Neuronal stem cell (in vitro differentiated cells): ENCODE measurements around the gene OR51V1.

Source experiments
- DNase-seq: peaks from one replicate; pipeline ENCODE4 v3.0.0-alpha.2; 2013; ENCODE audit warnings: low spot score
- H2AFZ ChIP-seq: one replicate; pipeline ENCODE4 v1.6.1; 2013; ENCODE audit warnings: mild to moderate bottlenecking, low read length, inconsistent platforms
- H2AK5ac ChIP-seq: 2 replicates; pipeline ENCODE4 v1.6.1; 2013; ENCODE audit warnings: low read depth, mild to moderate bottlenecking, inconsistent platforms, low read length, moderate library complexity, mixed read lengths
- H2BK120ac ChIP-seq: 2 replicates; pipeline ENCODE4 v1.6.1; 2013; ENCODE audit warnings: low read depth, mild to moderate bottlenecking, inconsistent platforms, low read length, moderate library complexity, mixed read lengths
- H2BK12ac ChIP-seq: one replicate; pipeline ENCODE4 v1.6.1; 2013; ENCODE audit warnings: low read length, inconsistent platforms
- H2BK15ac ChIP-seq: 2 replicates; pipeline ENCODE4 v1.6.1; 2013; ENCODE audit warnings: mild to moderate bottlenecking, low read length, inconsistent platforms, mixed read lengths
- H2BK5ac ChIP-seq: one replicate; pipeline ENCODE4 v1.6.1; 2013; ENCODE audit warnings: inconsistent platforms, mild to moderate bottlenecking, low read length, moderate library complexity
- H3K14ac ChIP-seq: one replicate; pipeline ENCODE4 v1.6.1; 2013; ENCODE audit warnings: low read length, inconsistent platforms
- H3K18ac ChIP-seq: 2 replicates; pipeline ENCODE4 v1.6.1; 2013; ENCODE audit warnings: low read length, inconsistent platforms
- H3K23ac ChIP-seq: 2 replicates; pipeline ENCODE4 v1.6.1; 2013; ENCODE audit warnings: low read depth, mild to moderate bottlenecking, mixed read lengths, low read length, inconsistent platforms; ENCODE audit not compliant: poor library complexity
- H3K27ac ChIP-seq: replicated peaks from 3 replicates; pipeline ENCODE4 v1.5.1; 2013; ENCODE audit warnings: low read length, inconsistent platforms
- H3K27me3 ChIP-seq, 3 experiments: 2 replicates each; pipeline ENCODE4 v1.6.1; 2013; ENCODE audit warnings: low read length in 3 of 3, mild to moderate bottlenecking in 2 of 3, inconsistent platforms in 1 of 3, low read depth in 1 of 3, mixed read lengths in 1 of 3, moderate library complexity in 1 of 3; ENCODE audit not compliant: control insufficient read depth in 3 of 3, insufficient read depth in 3 of 3
- H3K36me3 ChIP-seq, 2 donors: replicated peaks in 1 of 2; 2 replicates each; pipeline ENCODE4 v1.6.1; 2013; ENCODE audit warnings: low read length in 2 of 2; ENCODE audit not compliant: control insufficient read depth in 2 of 2, insufficient read depth in 2 of 2
- H3K4ac ChIP-seq: 2 replicates; pipeline ENCODE4 v1.6.1; 2013; ENCODE audit warnings: inconsistent platforms, mild to moderate bottlenecking, low read length, moderate library complexity
- H3K4me1 ChIP-seq, 2 donors: 1 replicate in 1 of 2; 2 replicates in 1 of 2; pipeline ENCODE4 v1.6.1; 2013; ENCODE audit warnings: low read length in 2 of 2, low read depth in 1 of 2; ENCODE audit not compliant: control insufficient read depth in 2 of 2, insufficient read depth in 1 of 2
- H3K4me2 ChIP-seq: one replicate; pipeline ENCODE4 v1.6.1; 2013; ENCODE audit warnings: mild to moderate bottlenecking, low read length, inconsistent platforms; ENCODE audit not compliant: insufficient read depth, poor library complexity, severe bottlenecking
- H3K4me3 ChIP-seq, 2 donors: 2 replicates each; pipeline ENCODE4 v1.5.1; 2013; ENCODE audit warnings: low read length in 2 of 2, mild to moderate bottlenecking in 2 of 2, inconsistent platforms in 1 of 2, moderate library complexity in 1 of 2
- H3K79me1 ChIP-seq: one replicate; pipeline ENCODE4 v1.6.1; 2013; ENCODE audit warnings: low read depth, mild to moderate bottlenecking, inconsistent platforms, low read length, moderate library complexity
- H3K9ac ChIP-seq: one replicate; pipeline ENCODE4 v1.6.1; 2013; ENCODE audit warnings: mild to moderate bottlenecking, low read depth, low read length, inconsistent platforms; ENCODE audit not compliant: poor library complexity
- H3K9me3 ChIP-seq, 2 donors: replicated peaks in 1 of 2; 2 replicates each; pipeline versions ENCODE3 to v1.6.1; 2013; ENCODE audit warnings: low read length in 2 of 2, mild to moderate bottlenecking in 2 of 2, inconsistent platforms in 1 of 2, low read depth in 1 of 2, mixed read lengths in 1 of 2, moderate library complexity in 1 of 2; ENCODE audit not compliant: control insufficient read depth in 2 of 2, insufficient read depth in 1 of 2
- H4K8ac ChIP-seq: one replicate; pipeline ENCODE4 v1.6.1; 2013; ENCODE audit warnings: low read depth, mild to moderate bottlenecking, inconsistent platforms, low read length, moderate library complexity
- H4K91ac ChIP-seq: one replicate; pipeline ENCODE4 v1.6.1; 2013; ENCODE audit warnings: low read length, low read depth, mild to moderate bottlenecking, inconsistent platforms; ENCODE audit not compliant: poor library complexity
- WGBS, 2 donors: extraction: QIAGEN DNeasy Blood & Tissue Kit; methylation state at CpG; one replicate each; pipeline ENCODE4 v1.1.7; 2013; ENCODE audit warnings: missing lambda C conversion rate in 2 of 2, mixed read lengths in 1 of 2; ENCODE audit not compliant: insufficient read length in 2 of 2, insufficient replicate concordance in 1 of 2; ENCODE audit errors: extremely low coverage in 2 of 2; 5-methylcytosine and 5-hydroxymethylcytosine counted together

Gene OR51V1

GRCh38 chr11:5196731-5197130 is 3.8 kb downstream of the OR51V1 start:
- H3K4me3 ChIP-seq: no peak overlapping the region
- H2BK12ac ChIP-seq: no peak overlapping the region
- peaks cover 0 to 1% of the 10 kb centered on the region in 2 donors for H3K9me3 ChIP-seq
- DNase-seq: no peak
- no peak overlapping the region for H2AFZ ChIP-seq
- no peak overlapping the region for H3K27ac ChIP-seq
- H3K36me3 ChIP-seq: no peaks in the 10 kb centered on the region
- H4K91ac ChIP-seq: no peak overlapping the region
- no peak overlapping the region for H2BK15ac ChIP-seq
- no peak overlapping the region for H3K9ac ChIP-seq
- H3K4ac ChIP-seq: no peak overlapping the region
- H3K4me2 ChIP-seq: no peak overlapping the region
- no CpG with 5 or more reads among the region's 3 CpGs for WGBS, 2 donors
- H3K4me1 ChIP-seq: no peaks in the 10 kb centered on the region
- H2AK5ac ChIP-seq: no peak overlapping the region
- H3K79me1 ChIP-seq: no peaks in the 10 kb centered on the region
- H3K23ac ChIP-seq: no peak overlapping the region
- H3K18ac ChIP-seq: no peak overlapping the region
- H2BK120ac ChIP-seq: no peak overlapping the region
- H3K14ac ChIP-seq: no peak overlapping the region
- H4K8ac ChIP-seq: no peak overlapping the region
- H2BK5ac ChIP-seq: no peak overlapping the region
- H3K27me3 ChIP-seq: no peaks in the 10 kb centered on the region

DNA sequence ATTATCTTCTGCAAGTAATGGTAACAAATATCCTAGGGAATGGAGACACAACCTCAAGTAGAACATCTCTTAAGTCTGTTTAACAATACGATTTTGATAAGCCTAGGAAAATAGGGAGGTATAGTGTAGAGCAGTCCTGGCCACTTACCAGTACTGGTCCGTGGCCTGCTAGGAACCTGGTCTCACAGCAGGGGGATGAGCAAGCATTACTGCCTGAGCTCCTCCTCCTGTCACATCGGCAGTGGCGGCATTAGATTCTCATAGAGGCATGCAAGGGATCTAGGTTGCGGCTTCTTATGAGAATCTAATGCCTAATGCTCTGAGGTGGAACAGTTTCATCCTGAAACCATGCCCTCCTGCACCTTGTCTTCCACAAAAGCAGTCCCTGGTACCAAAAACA is 4.4 kb downstream of the OR51V1 start:
- no peak overlapping the region for H2BK120ac ChIP-seq
- no peak overlapping the region for H3K9ac ChIP-seq
- H2BK12ac ChIP-seq: no peak overlapping the region
- no peaks in the 10 kb centered on the region for H3K79me1 ChIP-seq
- no peak overlapping the region for H2AK5ac ChIP-seq
- H2BK5ac ChIP-seq: no peak overlapping the region
- H3K36me3 ChIP-seq: no peaks in the 10 kb centered on the region
- DNase-seq: no peak
- no peaks in the 10 kb centered on the region for H3K4me1 ChIP-seq
- no peaks in the 10 kb centered on the region for H3K27me3 ChIP-seq
- no peak overlapping the region for H4K8ac ChIP-seq
- H4K91ac ChIP-seq: no peak overlapping the region
- no peak overlapping the region for H3K4ac ChIP-seq
- WGBS, 2 donors: no CpG with 5 or more reads among the region's 5 CpGs
- no peak overlapping the region for H3K27ac ChIP-seq
- no peak overlapping the region for H3K4me3 ChIP-seq
- peaks cover 0 to 1% of the 10 kb centered on the region in 2 donors for H3K9me3 ChIP-seq
- no peak overlapping the region for H2AFZ ChIP-seq
- no peak overlapping the region for H3K14ac ChIP-seq
- no peak overlapping the region for H3K23ac ChIP-seq
- no peak overlapping the region for H3K18ac ChIP-seq
- H3K4me2 ChIP-seq: no peak overlapping the region
- no peak overlapping the region for H2BK15ac ChIP-seq

- H4K8ac ChIP-seq: no peak overlapping the region
- H3K9me3 ChIP-seq: peaks cover 0 to 1% of the 10 kb centered on the region in 2 donors
- no peak overlapping the region for H2BK12ac ChIP-seq
- no peak overlapping the region for H2AK5ac ChIP-seq
- H3K18ac ChIP-seq: no peak overlapping the region
- DNase-seq: no peak
- H3K36me3 ChIP-seq: no peaks in the 10 kb centered on the region
- H2BK5ac ChIP-seq: no peak overlapping the region
- H2BK120ac ChIP-seq: no peak overlapping the region
- H3K4me3 ChIP-seq: no peak overlapping the region
- H3K27ac ChIP-seq: no peak overlapping the region
- H3K23ac ChIP-seq: no peak overlapping the region
- H3K4me2 ChIP-seq: no peak overlapping the region
- WGBS, 2 donors: no CpG with 5 or more reads among the region's 1 CpG
- no peak overlapping the region for H2AFZ ChIP-seq
- no peaks in the 10 kb centered on the region for H3K79me1 ChIP-seq
- H3K27me3 ChIP-seq: no peaks in the 10 kb centered on the region
- no peak overlapping the region for H3K14ac ChIP-seq
- H3K4me1 ChIP-seq: no peaks in the 10 kb centered on the region
- H2BK15ac ChIP-seq: no peak overlapping the region
- no peak overlapping the region for H4K91ac ChIP-seq
- no peak overlapping the region for H3K4ac ChIP-seq
- no peak overlapping the region for H3K9ac ChIP-seq
Measured at GRCh38 chr11:5192738-5193137, 7.7 kb downstream of the OR51V1 start.

GRCh38 chr11:5188201-5188600 is 12.3 kb downstream of the OR51V1 start:
- no peak overlapping the region for H2AK5ac ChIP-seq
- no peak overlapping the region for H3K4me3 ChIP-seq
- H3K4me2 ChIP-seq: no peak overlapping the region
- peaks cover 0 to 1% of the 10 kb centered on the region in 2 donors for H3K9me3 ChIP-seq
- no peak overlapping the region for H2AFZ ChIP-seq
- H3K4me1 ChIP-seq: no peaks in the 10 kb centered on the region
- DNase-seq: no peak
- H3K27me3 ChIP-seq: no peaks in the 10 kb centered on the region
- no peak overlapping the region for H2BK5ac ChIP-seq
- no peak overlapping the region for H2BK15ac ChIP-seq
- H3K27ac ChIP-seq: no peak overlapping the region
- no peak overlapping the region for H2BK12ac ChIP-seq
- no peak overlapping the region for H3K14ac ChIP-seq
- no peak overlapping the region for H4K91ac ChIP-seq
- no peak overlapping the region for H3K4ac ChIP-seq
- no peak overlapping the region for H3K18ac ChIP-seq
- no peaks in the 10 kb centered on the region for H3K36me3 ChIP-seq
- WGBS, 2 donors: no CpG with 5 or more reads among the region's 2 CpGs
- H3K79me1 ChIP-seq: no peaks in the 10 kb centered on the region
- H3K9ac ChIP-seq: no peak overlapping the region
- no peak overlapping the region for H2BK120ac ChIP-seq
- no peak overlapping the region for H4K8ac ChIP-seq
- no peak overlapping the region for H3K23ac ChIP-seq
